Chondrocyte (in vitro differentiated cells): ENCODE measurements around the gene PNN. TPM values are rescaled to one million over a fixed set of nuclear protein-coding genes. Genes with fewer than 3 reads are reported as not detected.
"Not testable (repeated sequence)": the region's sequence is repeated elsewhere in the genome, so short reads cannot be mapped to it uniquely, and the experiment has no call there.

Experiments
- DNase-seq: peaks from one replicate; pipeline ENCODE4 v3.0.0; 2021; ENCODE audit warnings: mixed read lengths, low spot score
- H3K27ac Mint-ChIP-seq: one replicate; pipeline ENCODE4 v1.8.0; 2021; ENCODE audit warnings: mild to moderate bottlenecking, moderate library complexity, mixed read lengths; ENCODE audit not compliant: unreplicated experiment
- H3K27me3 Mint-ChIP-seq: 2 replicates; pipeline ENCODE4 v1.8.0; 2021; ENCODE audit warnings: low read depth, mixed read lengths
- H3K36me3 Mint-ChIP-seq: 2 replicates; pipeline ENCODE4 v1.8.0; 2021; ENCODE audit warnings: low read depth, mixed read lengths
- H3K4me1 Mint-ChIP-seq: 2 replicates; pipeline ENCODE4 v1.8.0; 2021; ENCODE audit warnings: low read depth, mild to moderate bottlenecking, mixed read lengths
- H3K4me3 Mint-ChIP-seq: one replicate; pipeline ENCODE4 v1.8.0; 2021; ENCODE audit warnings: mild to moderate bottlenecking, moderate library complexity, mixed read lengths; ENCODE audit not compliant: unreplicated experiment
- H3K9me3 Mint-ChIP-seq: 2 replicates; pipeline ENCODE4 v1.8.0; 2021; ENCODE audit warnings: low read depth, mixed read lengths
- CTCF ChIP-seq: fragments of 200-600 bp; sonication (generic); IDR thresholded peaks from 2 replicates; pipeline ENCODE4 v1.5.0; 2021; ENCODE audit warnings: antibody characterized with exemption, mild to moderate bottlenecking, moderate library complexity
- total RNA-seq: library from RNA; stranded (reverse); gene quantifications from 3 replicates; pipeline ENCODE4 v1.2.1, GENCODE V29; 2021

Gene PNN
- total RNA-seq, 1 donor from 2014 or later: 45.3 TPM

- no peak overlapping the region for H3K27ac Mint-ChIP-seq
These were observed 8.0 kb downstream of the PNN start for GRCh38 chr14:39182770-39183684.

GRCh38 chr14:39183685-39184003 lies 8.6 kb downstream of the PNN start:
- H3K9me3 Mint-ChIP-seq, DNase-seq, H3K27ac Mint-ChIP-seq, H3K27me3 Mint-ChIP-seq, H3K4me1 Mint-ChIP-seq, H3K4me3 Mint-ChIP-seq: not testable (repeated sequence)
- peaks cover 27% of the 10 kb centered on the region for H3K36me3 Mint-ChIP-seq

More at GRCh38 chr14:39182770-39183684, 8.0 kb downstream of the PNN start:
- DNase-seq: no peak
- TF ChIP-seq CTCF: no peak
- Mint-ChIP-seq H3K36me3 (peaks cover 28% of the 10 kb centered on the region), H3K4me3 (no peak overlapping the region), H3K4me1 (peaks cover 8% of the 10 kb centered on the region), H3K9me3 (no peaks in the 10 kb centered on the region), H3K27me3 (no peaks in the 10 kb centered on the region)

GRCh38 chr14:39184628-39185255 lies 9.7 kb downstream of the PNN start:
- TF ChIP-seq CTCF: no peak
- DNase-seq: no peak
- Mint-ChIP-seq H3K9me3 (no peaks in the 10 kb centered on the region), H3K4me3 (no peak overlapping the region), H3K36me3 (peaks cover 20% of the 10 kb centered on the region), H3K27me3 (no peaks in the 10 kb centered on the region), H3K27ac (no peak overlapping the region), H3K4me1 (peaks cover 2% of the 10 kb centered on the region)

GRCh38 chr14:39185256-39186049 lies 10.4 kb downstream of the PNN start:
- H3K4me1 Mint-ChIP-seq: no peaks in the 10 kb centered on the region
- TF ChIP-seq CTCF: no peak
- DNase-seq: no peak
- H3K27ac Mint-ChIP-seq: no peak overlapping the region
- no peaks in the 10 kb centered on the region for H3K27me3 Mint-ChIP-seq
- no peak overlapping the region for H3K4me3 Mint-ChIP-seq
- H3K36me3 Mint-ChIP-seq: peaks cover 19% of the 10 kb centered on the region
- no peaks in the 10 kb centered on the region for H3K9me3 Mint-ChIP-seq

GRCh38 chr14:39186941-39187525 lies 12.0 kb downstream of the PNN start:
- Mint-ChIP-seq H3K4me1 (no peaks in the 10 kb centered on the region), H3K36me3 (peaks cover 19% of the 10 kb centered on the region)
- no peak for TF ChIP-seq CTCF

More at GRCh38 chr14:39186941-39187525, 12.0 kb downstream of the PNN start:
- DNase-seq: no peak
- no peak overlapping the region for H3K27ac Mint-ChIP-seq
- H3K9me3 Mint-ChIP-seq: no peaks in the 10 kb centered on the region
- no peak overlapping the region for H3K4me3 Mint-ChIP-seq
- no peaks in the 10 kb centered on the region for H3K27me3 Mint-ChIP-seq
